ENCODE data around the gene XNDC1N. TPM values are rescaled to one million over a fixed set of nuclear protein-coding genes. Genes with fewer than 3 reads are reported as not detected.
"Not testable (repeated sequence)": the region's sequence is repeated elsewhere in the genome, so short reads cannot be mapped to it uniquely, and the experiment has no call there.

XNDC1N gene
- total RNA-seq, 1 donor from 2014 or later = 11.3 TPM

DNA sequence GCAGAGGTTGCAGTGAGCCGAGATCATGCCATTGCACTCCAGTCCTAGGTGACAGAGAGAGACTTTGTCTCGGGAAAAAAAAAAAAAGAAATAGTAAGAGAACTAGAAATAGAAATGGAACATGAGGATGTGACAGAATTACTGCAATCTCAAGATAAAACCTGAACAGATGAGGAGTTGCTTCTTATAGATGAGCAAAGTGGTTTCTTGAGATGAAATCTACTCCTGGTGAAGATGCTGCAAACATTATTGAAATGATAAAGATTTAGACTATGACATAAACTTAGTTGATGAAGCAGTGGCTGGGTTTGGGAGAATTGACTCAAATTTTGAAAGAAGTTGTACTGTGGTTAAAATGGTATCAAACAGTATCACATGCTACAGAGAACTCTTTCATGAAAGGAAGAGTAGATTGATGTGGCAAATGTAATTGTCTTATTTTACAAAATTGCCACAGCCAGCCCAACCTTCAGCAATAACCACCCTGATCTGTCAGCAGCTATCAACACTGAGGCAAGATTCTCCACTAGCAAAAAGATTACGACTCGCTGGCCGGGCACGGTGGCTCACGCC is 13.7 kb downstream of the XNDC1N start:
- Mint-ChIP-seq H3K27ac (ENCODE audit: unreplicated experiment) (peak overlapping the region; percentile 20), H3K4me1 (peaks cover 7% of the 10 kb centered on the region), H3K9me3 (no peaks in the 10 kb centered on the region), H3K4me3 (no peak overlapping the region), H3K36me3 (ENCODE audit: low read depth) (peaks cover 8% of the 10 kb centered on the region), H3K27me3 (ENCODE audit: low read depth) (no peaks in the 10 kb centered on the region)
- TF ChIP-seq, protein P1, sequence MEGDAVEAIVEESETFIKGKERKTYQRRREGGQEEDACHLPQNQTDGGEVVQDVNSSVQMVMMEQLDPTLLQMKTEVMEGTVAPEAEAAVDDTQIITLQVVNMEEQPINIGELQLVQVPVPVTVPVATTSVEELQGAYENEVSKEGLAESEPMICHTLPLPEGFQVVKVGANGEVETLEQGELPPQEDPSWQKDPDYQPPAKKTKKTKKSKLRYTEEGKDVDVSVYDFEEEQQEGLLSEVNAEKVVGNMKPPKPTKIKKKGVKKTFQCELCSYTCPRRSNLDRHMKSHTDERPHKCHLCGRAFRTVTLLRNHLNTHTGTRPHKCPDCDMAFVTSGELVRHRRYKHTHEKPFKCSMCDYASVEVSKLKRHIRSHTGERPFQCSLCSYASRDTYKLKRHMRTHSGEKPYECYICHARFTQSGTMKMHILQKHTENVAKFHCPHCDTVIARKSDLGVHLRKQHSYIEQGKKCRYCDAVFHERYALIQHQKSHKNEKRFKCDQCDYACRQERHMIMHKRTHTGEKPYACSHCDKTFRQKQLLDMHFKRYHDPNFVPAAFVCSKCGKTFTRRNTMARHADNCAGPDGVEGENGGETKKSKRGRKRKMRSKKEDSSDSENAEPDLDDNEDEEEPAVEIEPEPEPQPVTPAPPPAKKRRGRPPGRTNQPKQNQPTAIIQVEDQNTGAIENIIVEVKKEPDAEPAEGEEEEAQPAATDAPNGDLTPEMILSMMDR (conservative IDR thresholded peaks at IDR 0.05) = no peak
- no peak for DNase-seq (ENCODE audit: low read depth, low spot score)

DNA sequence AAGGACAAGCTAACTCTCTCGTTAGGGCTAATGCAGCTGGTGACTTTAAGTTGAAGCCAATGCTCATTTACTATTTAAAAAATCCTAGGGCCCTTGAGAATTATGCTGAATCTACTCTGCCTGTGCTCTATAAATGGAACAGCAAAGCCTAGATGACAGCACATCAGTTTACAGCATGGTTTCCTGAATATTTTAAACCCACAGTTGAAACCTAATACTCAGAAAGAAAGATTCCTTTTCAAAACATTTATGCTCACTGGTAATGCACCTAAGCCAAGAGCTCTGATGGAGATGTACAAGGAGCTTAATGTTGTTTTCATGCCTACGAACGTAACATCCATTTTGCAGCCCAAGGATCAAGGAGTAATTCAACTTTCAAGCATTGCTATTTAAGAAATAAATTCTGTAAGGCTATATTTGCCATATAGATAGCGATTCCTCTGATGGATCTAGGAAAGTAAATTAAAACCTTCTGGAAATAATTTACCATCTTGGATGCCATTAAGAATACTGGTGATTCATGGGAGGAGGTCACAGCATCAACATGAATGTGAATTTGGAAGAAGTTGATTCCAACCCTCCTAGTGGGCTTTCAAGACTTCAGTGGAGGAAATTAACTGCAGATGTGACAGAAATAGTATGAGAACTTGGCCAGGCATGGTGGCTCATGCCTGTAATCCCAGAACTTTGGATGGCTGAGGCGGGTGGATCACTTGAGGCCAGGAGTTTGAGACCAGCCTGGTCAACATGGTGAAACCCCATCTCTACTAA is 14.5 kb downstream of the XNDC1N start:
- H3K4me3 Mint-ChIP-seq = no peak overlapping the region
- peaks cover 8% of the 10 kb centered on the region for H3K36me3 Mint-ChIP-seq (ENCODE audit: low read depth)
- H3K9me3 Mint-ChIP-seq = no peaks in the 10 kb centered on the region
- no peak overlapping the region for H3K27ac Mint-ChIP-seq (ENCODE audit: unreplicated experiment)
- TF ChIP-seq, protein P1 (conservative IDR thresholded peaks at IDR 0.05) = no peak
- H3K27me3 Mint-ChIP-seq (ENCODE audit: low read depth) = no peaks in the 10 kb centered on the region
- no peak for DNase-seq (ENCODE audit: low read depth, low spot score)
- H3K4me1 Mint-ChIP-seq = peaks cover 7% of the 10 kb centered on the region

DNA sequence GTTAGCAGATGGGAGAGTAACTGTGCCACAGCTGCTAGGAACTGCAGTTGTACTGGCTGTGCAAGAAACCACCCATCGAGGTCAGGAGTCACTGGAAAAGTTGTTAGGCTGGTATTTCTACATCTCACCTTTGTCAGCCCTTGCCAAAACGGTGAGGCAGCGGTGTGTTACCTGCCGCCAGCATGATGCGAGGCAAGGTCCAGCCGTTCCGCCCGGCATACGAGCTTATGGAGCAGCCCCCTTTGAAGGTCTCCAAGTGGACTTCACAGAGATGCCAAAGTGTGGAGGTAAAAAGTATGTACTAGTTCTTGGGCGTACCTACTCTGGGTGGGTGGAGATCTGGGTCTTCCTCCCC is 16.4 kb downstream of the XNDC1N start:
- H3K27ac Mint-ChIP-seq (ENCODE audit: unreplicated experiment); H3K9me3 Mint-ChIP-seq; H3K27me3 Mint-ChIP-seq (ENCODE audit: low read depth); H3K4me3 Mint-ChIP-seq; DNase-seq (ENCODE audit: low read depth, low spot score); H3K4me1 Mint-ChIP-seq: not testable (repeated sequence)
- H3K36me3 Mint-ChIP-seq (ENCODE audit: low read depth) = peaks cover 14% of the 10 kb centered on the region

DNA sequence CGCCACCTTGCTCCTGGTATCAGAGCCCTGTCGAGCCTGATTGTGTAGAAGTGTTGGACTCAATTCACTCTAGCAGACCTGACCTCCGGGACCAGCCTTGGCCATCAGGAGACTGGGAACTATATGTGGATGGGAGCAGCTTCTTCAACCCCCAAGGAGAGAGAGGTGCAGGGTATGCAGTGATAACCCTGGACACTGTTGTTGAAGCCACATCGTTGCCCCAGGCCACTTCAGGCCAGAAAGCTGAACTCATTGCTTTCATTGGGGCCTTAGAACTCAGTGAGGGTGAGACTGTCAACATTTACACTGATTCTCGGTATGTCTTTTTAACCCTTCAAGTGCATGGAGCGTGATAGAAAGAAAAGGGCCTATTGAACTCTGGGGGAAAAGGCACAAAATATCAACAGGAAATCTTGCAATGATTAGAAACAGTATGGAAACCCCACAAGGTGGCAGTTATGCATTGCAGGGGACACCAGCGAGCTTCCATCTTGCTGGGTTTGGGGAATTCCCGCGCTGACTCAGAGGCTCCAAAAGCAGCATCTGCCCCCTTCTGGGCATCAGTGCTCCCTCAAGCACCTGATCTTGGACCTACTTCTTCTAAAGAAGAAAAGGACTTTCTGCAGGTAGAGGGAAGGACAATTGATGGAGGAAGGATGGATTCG is 16.9 kb downstream of the XNDC1N start:
- H3K27me3 Mint-ChIP-seq (ENCODE audit: low read depth); H3K27ac Mint-ChIP-seq (ENCODE audit: unreplicated experiment); DNase-seq (ENCODE audit: low read depth, low spot score); H3K4me3 Mint-ChIP-seq; H3K4me1 Mint-ChIP-seq; H3K9me3 Mint-ChIP-seq: not testable (repeated sequence)
- H3K36me3 Mint-ChIP-seq (ENCODE audit: low read depth) = peaks cover 17% of the 10 kb centered on the region

DNA sequence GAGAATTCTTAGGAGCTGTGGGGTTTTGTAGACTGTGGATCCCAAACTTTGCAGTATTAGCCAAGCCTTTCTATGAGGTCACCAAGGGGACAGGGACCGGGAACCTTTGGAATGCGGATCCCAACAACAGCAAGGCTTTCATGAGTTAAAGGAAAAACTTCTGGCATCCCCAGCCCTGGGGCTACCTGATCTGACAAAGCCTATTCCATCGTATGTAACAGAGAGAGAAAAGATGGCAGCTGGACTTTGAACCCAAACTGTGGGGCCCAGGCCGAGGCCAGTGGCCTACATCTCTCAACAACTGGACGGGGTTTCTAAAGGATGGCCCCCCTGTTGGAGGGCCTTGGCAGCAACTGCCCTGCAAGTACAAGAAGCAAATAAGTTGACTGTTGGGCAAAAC is 17.6 kb downstream of the XNDC1N start:
- peaks cover 20% of the 10 kb centered on the region for H3K36me3 Mint-ChIP-seq (ENCODE audit: low read depth)
- not testable (repeated sequence) for H3K27ac Mint-ChIP-seq (ENCODE audit: unreplicated experiment); H3K4me3 Mint-ChIP-seq; H3K27me3 Mint-ChIP-seq (ENCODE audit: low read depth); H3K9me3 Mint-ChIP-seq; DNase-seq (ENCODE audit: low read depth, low spot score); H3K4me1 Mint-ChIP-seq

DNA sequence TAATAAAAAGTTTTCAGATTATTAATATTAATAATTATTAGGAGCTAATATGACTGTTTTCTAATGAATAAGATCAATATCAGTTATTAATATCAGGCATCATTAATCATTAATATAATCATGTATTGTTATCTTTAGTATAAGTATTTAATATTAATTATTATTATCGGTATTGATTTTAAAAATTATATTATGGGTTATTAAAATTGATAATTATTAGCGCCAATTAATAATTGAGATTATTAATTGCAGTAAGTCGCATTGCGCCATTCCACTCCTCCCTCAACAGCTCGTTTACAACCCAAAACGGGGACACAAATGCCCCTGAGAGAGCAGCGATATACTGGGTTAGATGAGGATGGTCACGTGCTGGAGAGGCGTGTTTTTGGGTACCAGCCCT is 20.2 kb downstream of the XNDC1N start:
- Mint-ChIP-seq H3K9me3 (peaks cover 4% of the 10 kb centered on the region), H3K4me1 (peaks cover 7% of the 10 kb centered on the region), H3K4me3 (no peak overlapping the region), H3K36me3 (ENCODE audit: low read depth) (peaks cover 23% of the 10 kb centered on the region), H3K27ac (ENCODE audit: unreplicated experiment) (no peak overlapping the region), H3K27me3 (ENCODE audit: low read depth) (no peaks in the 10 kb centered on the region)
- no peak for DNase-seq (ENCODE audit: low read depth, low spot score)
- TF ChIP-seq, protein P1 (conservative IDR thresholded peaks at IDR 0.05) = no peak

DNA sequence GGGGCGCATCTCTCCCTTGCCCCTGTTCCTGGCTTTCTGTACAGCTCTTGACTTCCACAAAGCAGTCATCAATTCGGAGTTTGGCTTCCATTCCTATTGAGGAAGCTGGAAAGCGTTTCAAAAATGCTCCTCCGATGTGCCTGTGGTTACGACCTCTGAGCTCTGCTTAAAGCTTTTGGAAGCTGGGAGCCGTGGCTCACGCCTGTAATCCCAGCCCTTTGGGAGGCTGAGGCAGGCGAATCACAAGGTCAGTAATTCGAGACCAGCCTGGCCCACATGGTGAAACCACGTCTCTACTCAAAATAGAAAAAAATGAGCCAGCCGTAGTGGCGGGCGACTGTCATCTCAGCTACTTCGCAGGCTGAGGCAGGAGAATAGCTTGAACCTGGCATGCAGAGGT is 27.3 kb downstream of the XNDC1N start:
- not testable (repeated sequence) for H3K4me1 Mint-ChIP-seq; DNase-seq (ENCODE audit: low read depth, low spot score); H3K9me3 Mint-ChIP-seq; H3K27me3 Mint-ChIP-seq (ENCODE audit: low read depth); H3K4me3 Mint-ChIP-seq; H3K27ac Mint-ChIP-seq (ENCODE audit: unreplicated experiment)
- H3K36me3 Mint-ChIP-seq (ENCODE audit: low read depth) = peaks cover 31% of the 10 kb centered on the region

Data from neural crest cell (in vitro differentiated cells).